K562 (cell line): Measurements from ENCODE around the gene SNX33. TPM values are rescaled to one million over a fixed set of nuclear protein-coding genes. Genes with fewer than 3 reads are reported as not detected.
A peak's percentile ranks its signal among the peaks of the same experiment; 100 is the strongest.

ENCODE experiments used
- ATAC-seq: fragments of 200-7000 bp; cut with Tn5 transposase; 3 replicates; pipeline ENCODE4 v1.9.1; 2020; ENCODE audit warnings: moderate library complexity
- BruUV-seq: library from RNA; stranded (reverse); fragments of 400-500 nt; replicated peaks from 2 replicates; lab custom pipeline; 2021; lab: Mats Ljungman, UMichigan
- CTCF ChIA-PET: fragments of 300-600 bp; formaldehyde crosslinking; extraction: SDS; loops from one replicate; lab custom pipeline; 2021; ENCODE audit warnings: low intra/inter-chr PET ratio; lab: Yijun Ruan, JAX
- POLR2A ChIA-PET: fragments of 300-600, 350-650 bp; sonication (Branson Sonifier 250); formaldehyde crosslinking; extraction: SDS; loops from one replicate; lab custom pipeline; 2021; ENCODE audit warnings: antibody characterized with exemption, inconsistent platforms; lab: Yijun Ruan, JAX
- DNase-seq, 4 experiments: peaks; one replicate each; pipeline versions ENCODE4 v3.0.0 to v3.0.0-alpha.2; 2011 to 2018; ENCODE audit warnings: low spot score in 3 of 4, mixed read lengths in 3 of 4; ENCODE audit errors: extremely low read depth in 1 of 4
- FAIRE-seq: peaks from 2 replicates; lab custom pipeline; 2011; peaks lifted over from hg19 to GRCh38; lab: Jason Lieb, UNC
- H2AFZ ChIP-seq: 2 replicates; pipeline ENCODE4 v1.6.0; 2011; ENCODE audit warnings: low read depth, low read length, control low read depth, inconsistent platforms
- H3K27ac ChIP-seq: fragments of 200-600 bp; 3 replicates; pipeline ENCODE4 v1.8.0; 2011; ENCODE audit warnings: low read depth, mild to moderate bottlenecking, control low read depth, inconsistent platforms, low read length, moderate library complexity, mixed read lengths; ENCODE audit errors: extremely low read depth
- H3K27me3 ChIP-seq, 2 experiments: fragments of 300-600 bp in 1 of 2; 2 replicates in 1 of 2; 3 replicates in 1 of 2; pipeline versions ENCODE4 v1.6.0 to v1.8.0; 2011; ENCODE audit warnings: inconsistent platforms in 2 of 2, low read length in 2 of 2, mild to moderate bottlenecking in 1 of 2, mixed read lengths in 1 of 2, moderate library complexity in 1 of 2; ENCODE audit not compliant: control insufficient read depth in 2 of 2, insufficient read depth in 2 of 2
- H3K36me3 ChIP-seq: fragments of 300-600 bp; 3 replicates; pipeline ENCODE4 v1.8.0; 2011; ENCODE audit warnings: mild to moderate bottlenecking, low read length, inconsistent platforms; ENCODE audit not compliant: control insufficient read depth, insufficient read depth
- H3K4me1 ChIP-seq, 2 experiments: fragments of 200-600 bp in 1 of 2; replicated peaks in 1 of 2; 2 replicates in 1 of 2; 3 replicates in 1 of 2; pipeline versions ENCODE4 v1.5.1 to v1.8.0; 2011; ENCODE audit warnings: inconsistent platforms in 2 of 2, low read length in 2 of 2, mild to moderate bottlenecking in 1 of 2, mixed read lengths in 1 of 2, moderate library complexity in 1 of 2; ENCODE audit not compliant: control insufficient read depth in 2 of 2, insufficient read depth in 2 of 2
- H3K4me2 ChIP-seq: 2 replicates; pipeline ENCODE4 v1.6.1; 2011; ENCODE audit warnings: low read length, control low read depth, inconsistent platforms, mixed read lengths; ENCODE audit not compliant: insufficient read depth
- H3K4me3 ChIP-seq: fragments of 200-600 bp; sonication (generic), shearing (Covaris generic); 2 replicates; pipeline ENCODE4 v1.5.1; 2016; ENCODE audit warnings: control low read depth, inconsistent platforms
- H3K79me2 ChIP-seq: fragments of 200-600 bp; 3 replicates; pipeline ENCODE4 v1.8.0; 2011; ENCODE audit warnings: low read length, inconsistent platforms; ENCODE audit not compliant: control insufficient read depth, insufficient read depth
- H3K9ac ChIP-seq, 2 experiments: 2 replicates each; pipeline versions ENCODE4 v1.6.0 to v1.6.1; 2011; ENCODE audit warnings: low read depth in 2 of 2, low read length in 2 of 2, control low read depth in 1 of 2, inconsistent platforms in 1 of 2, mild to moderate bottlenecking in 1 of 2, mixed read lengths in 1 of 2; ENCODE audit not compliant: insufficient read depth in 1 of 2
- H3K9me1 ChIP-seq: one replicate; pipeline ENCODE4 v1.6.0; 2011; ENCODE audit warnings: inconsistent platforms, mild to moderate bottlenecking, low read length, moderate library complexity; ENCODE audit not compliant: control insufficient read depth, insufficient read depth
- H3K9me3 ChIP-seq: replicated peaks from 2 replicates; pipeline ENCODE4 v1.5.1; 2011; ENCODE audit warnings: low read depth, low read length, inconsistent platforms; ENCODE audit not compliant: control insufficient read depth, insufficient read depth
- H4K20me1 ChIP-seq: replicated peaks from 2 replicates; pipeline ENCODE4 v1.6.1; 2011; ENCODE audit warnings: low read length, inconsistent platforms, mixed read lengths; ENCODE audit not compliant: control insufficient read depth, insufficient read depth
- ATF6 ChIP-seq: sonication (generic); formaldehyde crosslinking; IDR thresholded peaks from 2 replicates; pipeline ENCODE4 v1.4.0; 2020; ENCODE audit warnings: mild to moderate bottlenecking, missing genetic modification reagents
- CHCHD3 ChIP-seq: fragments of 250-450 bp; sonication (Bioruptor Pico); IDR thresholded peaks from 2 replicates; pipeline ENCODE4 v2.1.2; 2022; ENCODE audit warnings: mild to moderate bottlenecking
- FOXK2 ChIP-seq, 2 experiments: fragments of 450-650 bp; IDR thresholded peaks in 1 of 2; conservative IDR thresholded peaks in 1 of 2; 2 replicates each; pipeline ENCODE4 v1.6.1; 2016; ENCODE audit warnings: low read depth in 2 of 2, mild to moderate bottlenecking in 1 of 2
- HES1 ChIP-seq: fragments of 450-650 bp; IDR thresholded peaks from 2 replicates; pipeline ENCODE4 v1.6.1; 2016; ENCODE audit warnings: low read depth, mild to moderate bottlenecking, moderate library complexity
- HNRNPLL ChIP-seq: fragments of 200-400 bp; formaldehyde crosslinking; IDR thresholded peaks from 2 replicates; pipeline ENCODE4 v1.6.1; 2017; ENCODE audit warnings: low read length, low read depth, mild to moderate bottlenecking; ENCODE audit not compliant: poor library complexity, severe bottlenecking
- MTF1 ChIP-seq: fragments of 250-450 bp; sonication (Bioruptor Pico); IDR thresholded peaks from 2 replicates; pipeline ENCODE4 v1.9.0; 2021; ENCODE audit warnings: moderate library complexity, mild to moderate bottlenecking, inconsistent platforms, borderline replicate concordance
- MXI1 ChIP-seq: IDR thresholded peaks from 2 replicates; pipeline ENCODE4 v1.6.1; 2011; ENCODE audit warnings: low read depth, mild to moderate bottlenecking, improper control_type of control experiment, low read length
- NFATC3 ChIP-seq: fragments of 450-650 bp; IDR thresholded peaks from 2 replicates; pipeline ENCODE4 v1.6.1; 2017; ENCODE audit warnings: mild to moderate bottlenecking
- NFYB ChIP-seq: IDR thresholded peaks from 2 replicates; pipeline ENCODE4 v1.6.1; 2011; ENCODE audit warnings: mild to moderate bottlenecking, moderate library complexity; ENCODE audit not compliant: insufficient read length; ENCODE audit errors: extremely low read depth
- PKNOX1 ChIP-seq: fragments of 450-650 bp; IDR thresholded peaks from 2 replicates; pipeline ENCODE4 v1.6.1; 2016
- SAFB2 ChIP-seq: fragments of 200-400 bp; formaldehyde crosslinking; IDR thresholded peaks from 2 replicates; pipeline ENCODE4 v1.6.1; 2018; ENCODE audit warnings: borderline replicate concordance, low read length, low read depth, moderate library complexity; ENCODE audit not compliant: severe bottlenecking
- SREBF2 ChIP-seq: sonication (generic); formaldehyde crosslinking; IDR thresholded peaks from 2 replicates; pipeline ENCODE4 v1.4.0; 2020; ENCODE audit warnings: mild to moderate bottlenecking, missing genetic modification reagents
- USF1 ChIP-seq: sonication (generic); formaldehyde crosslinking; IDR thresholded peaks from 2 replicates; pipeline ENCODE4 v1.9.0; 2022; ENCODE audit warnings: mild to moderate bottlenecking, missing genetic modification reagents
- ZBTB5 ChIP-seq: fragments of 450-650 bp; IDR thresholded peaks from 2 replicates; pipeline ENCODE4 v1.6.1; 2017; ENCODE audit warnings: antibody characterized with exemption
- ZNF175 ChIP-seq: fragments of 200-800 bp; sonication (Bioruptor generic); IDR thresholded peaks from 2 replicates; pipeline ENCODE4 v1.6.1; 2016; ENCODE audit warnings: low read depth, mild to moderate bottlenecking, missing genetic modification characterization, missing compliant biosample characterization
- WGBS: fragments of 100-300 bp; shearing (Covaris generic); methylation state at CpG from one replicate; pipeline ENCODE4 v1.1.6; 2016; ENCODE audit warnings: low coverage, mixed read lengths; ENCODE audit not compliant: insufficient coverage; ENCODE audit errors: missing lambda C conversion rate; 5-methylcytosine and 5-hydroxymethylcytosine counted together
- in situ Hi-C: fragments of 300-500 bp; cut with MboI; formaldehyde crosslinking; loops from 4 replicates; pipeline ENCODE4 v1.15.0; 2018; ENCODE audit warnings: inconsistent platforms, mixed read lengths
- intact Hi-C: fragments of 100-400 bp; cut with micrococcal nuclease; formaldehyde crosslinking; loops from 2 replicates; pipeline ENCODE4 v1.14.2; 2022
- polyA plus RNA-seq, 8 experiments: library from polyadenylated mRNA; depleted of rRNA in 4 of 8; stranded (reverse) in 5 of 8; unstranded in 3 of 8; fragments of >200 nt; fragmentation: Nextera tagmentation in 2 of 8; fragmentation: Illumina TruSeq in 1 of 8; extraction: Ambion mirVana in 2 of 8; extraction: Trizol in 1 of 8; gene quantifications; 2 replicates each; pipeline versions ENCODE4 v1.2.1 to v1.2.3, GENCODE V29; 2011 to 2014; ENCODE audit warnings: inconsistent platforms in 1 of 8, missing spikeins in 1 of 8
- total RNA-seq, 7 experiments: library from RNA; depleted of rRNA in 6 of 7; stranded (reverse); fragments of >200 nt in 6 of 7; fragmentation: Illumina TruSeq in 2 of 7; extraction: Trizol in 2 of 7; gene quantifications; 2 replicates each; pipeline versions ENCODE4 v1.2.1 to v1.2.3, GENCODE V29; 2011 to 2021; ENCODE audit warnings: low replicate concordance in 1 of 7

Gene SNX33
- total and polyA plus RNA-seq, 9 of the 15 experiments (the other 6 are each of a cell fraction or from before 2014, with no cell fraction given): 1.4 to 14.1 (median 8.2) TPM

- Histone ChIP-seq H3K9me3 (no peaks in the 10 kb centered on the region), H3K4me1 (peaks cover 20 to 40% of the 10 kb centered on the region in 2 experiments), H2AFZ (peak overlapping the region; percentile 88), H3K9me1 (no peaks in the 10 kb centered on the region), H3K79me2 (peaks cover 48% of the 10 kb centered on the region), H3K9ac (peak overlapping the region; percentile 80 to 100), H3K4me2 (peak overlapping the region; percentile 95), H3K4me3 (peak overlapping the region; percentile 93), H4K20me1 (peaks cover 9% of the 10 kb centered on the region; the same call in 1 of the 2 replicates), H3K36me3 (peaks cover 15% of the 10 kb centered on the region), H3K27me3 (no peaks in the 10 kb centered on the region; a peak in 1 of 5 replicates), H3K27ac (peak overlapping the region; percentile 86)
- BruUV-seq: TSS peak; percentile 63
- DNase-seq (no peak), FAIRE-seq (no peak), ATAC-seq (no peak)
- WGBS: under 1% methylated on average over 16 of the region's 16 CpGs
- in situ Hi-C loops: no loop called here
- POLR2A ChIA-PET: interaction anchor here (0.6 to 4.9 kb wide), 14 partner anchors 8 to 598 kb away, joined by 3 to 60 read pairs (median 4); partner anchors contain the start of genes MAN2C1, PTPN9 and SNUPN
- intact Hi-C loops: no loop called here
- CTCF ChIA-PET: interaction anchor here (0.7 to 2.1 kb wide), 2 partner anchors 130 to 271 kb away, joined by 3 to 9 read pairs; partner anchors contain the start of gene MAN2C1
- no peak for TF ChIP-seq SREBF2
- no peak for TF ChIP-seq FOXK2 (conservative IDR thresholded peaks at IDR 0.05 in 1 of 2, IDR thresholded peaks at IDR 0.05 in 1 of 2; ENCODE audit: low read depth in 2 of 2)
- TF ChIP-seq HNRNPLL: no peak
- peak; percentile 63; the same call in 1 of the 2 replicates for TF ChIP-seq NFATC3
- TF ChIP-seq MTF1: no peak
- TF ChIP-seq SAFB2: no peak
- no peak for TF ChIP-seq ZNF175 (CRISPR knock-in tag)
- no peak for TF ChIP-seq HES1
- no peak for TF ChIP-seq ZBTB5
- no peak for TF ChIP-seq NFYB
- TF ChIP-seq ATF6 (CRISPR knock-in tag): peak; percentile 80; the same call in 1 of the 2 replicates
- peak; percentile 42; the same call in 1 of the 2 replicates for TF ChIP-seq USF1 (CRISPR knock-in tag)
- 0 out of 2 replicates have a peak, but pooled peaks have one; percentile 11 for TF ChIP-seq PKNOX1
- TF ChIP-seq CHCHD3 (CRISPR knock-in tag): no peak
- peak; percentile 63; the same call in 1 of the 2 replicates for TF ChIP-seq MXI1
These were observed 8.5 kb upstream of the SNX33 start for GRCh38 chr15:75639191-75639708.
